GM12874 (cell line): ENCODE data around the gene ZFP36L1.

Experiments used
- CTCF ChIP-seq: IDR thresholded peaks from 2 replicates; pipeline ENCODE4 v1.5.1; 2011; ENCODE audit warnings: low read depth, mild to moderate bottlenecking, control low read depth, low read length, moderate library complexity; ENCODE audit not compliant: insufficient read depth

ZFP36L1 gene

DNA sequence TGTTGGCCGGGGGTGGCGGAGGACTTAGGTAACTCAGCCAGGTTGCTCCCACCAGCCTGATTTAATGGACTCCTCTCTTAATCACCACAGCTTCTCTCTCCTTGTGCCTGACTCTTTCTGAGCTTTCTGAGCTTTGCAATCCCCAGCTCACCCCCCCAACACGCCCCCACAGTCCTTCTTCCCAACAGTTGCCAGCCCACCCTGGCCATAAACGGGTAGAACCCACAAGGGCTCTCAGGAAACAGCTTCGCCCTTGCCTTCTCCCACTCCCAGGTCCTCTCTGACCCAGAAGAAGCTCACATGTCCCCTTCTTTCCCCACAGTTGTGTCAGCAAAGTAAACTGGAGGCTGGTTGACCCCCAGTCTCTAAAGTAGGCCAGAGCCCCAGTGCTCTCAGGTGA lies 32.9 kb downstream of the ZFP36L1 start:
- TF ChIP-seq CTCF, result no peak

DNA sequence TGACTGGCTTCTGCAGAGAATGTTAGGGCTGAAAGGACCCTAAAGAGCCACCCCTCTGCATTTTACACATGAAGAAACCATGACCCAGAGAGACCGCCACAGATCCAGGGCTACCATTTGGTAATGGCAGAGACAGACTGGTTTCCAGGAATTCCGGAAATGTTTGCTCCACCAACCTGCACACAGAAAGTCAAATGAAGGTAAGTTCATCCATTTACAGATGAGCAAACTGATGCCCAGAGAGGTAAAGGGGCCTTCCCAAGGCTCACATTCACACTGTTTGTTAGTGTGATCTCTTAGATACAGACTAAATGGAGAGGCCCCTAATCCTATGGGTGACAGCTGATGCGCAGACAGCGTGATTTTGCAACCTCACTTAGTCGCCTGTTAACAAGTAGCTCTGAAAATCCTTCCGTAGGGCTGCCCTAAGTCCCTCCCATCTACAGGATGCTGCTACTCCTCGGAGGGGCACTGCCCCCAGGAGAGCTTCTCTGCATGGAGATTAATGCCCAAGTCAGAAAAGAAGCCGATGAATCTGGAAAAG lies 33.8 kb downstream of the ZFP36L1 start:
- TF ChIP-seq CTCF, result no peak

- no peak for TF ChIP-seq CTCF
Measured at GRCh38 chr14:68758301-68758700, 34.6 kb downstream of the ZFP36L1 start.

- TF ChIP-seq CTCF, result no peak
Measured at GRCh38 chr14:68757618-68758081, 35.2 kb downstream of the ZFP36L1 start.

GRCh38 chr14:68756734-68757133 lies 36.1 kb downstream of the ZFP36L1 start:
- no peak for TF ChIP-seq CTCF

GRCh38 chr14:68756000-68756481 lies 36.8 kb downstream of the ZFP36L1 start:
- no peak for TF ChIP-seq CTCF

DNA sequence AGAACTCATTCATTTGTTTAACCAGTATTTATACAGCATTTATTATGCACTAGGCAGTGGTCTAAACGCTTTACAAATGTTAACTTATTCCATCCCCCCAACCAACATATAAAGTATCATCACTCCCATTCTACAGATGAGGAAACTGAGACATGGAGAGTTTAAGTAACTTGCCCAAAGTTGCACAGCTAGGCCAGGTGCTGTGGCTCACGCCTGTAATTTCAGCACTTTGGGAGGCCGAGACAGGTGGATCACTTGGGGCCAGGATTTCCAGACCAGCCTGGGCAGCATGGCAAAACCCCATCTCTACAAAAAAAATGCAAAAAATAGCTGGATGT lies 37.9 kb downstream of the ZFP36L1 start:
- no peak for TF ChIP-seq CTCF
